HEK293 (cell line): ENCODE measurements around the gene TRAPPC2.

ENCODE experiments used
- HOXA7 ChIP-seq: sonication (generic); formaldehyde crosslinking; IDR thresholded peaks from 2 replicates; pipeline ENCODE4 v1.8.1; 2022; ENCODE audit warnings: missing genetic modification reagents, borderline replicate concordance
- HOXC10 ChIP-seq: sonication (generic); formaldehyde crosslinking; IDR thresholded peaks from 2 replicates; pipeline ENCODE4 v1.8.1; 2023; ENCODE audit warnings: mild to moderate bottlenecking, missing genetic modification reagents
- KLF1 ChIP-seq: fragments of 450-650 bp; formaldehyde crosslinking; IDR thresholded peaks from 2 replicates; pipeline ENCODE4 v1.5.1; 2016; ENCODE audit warnings: missing biosample characterization, missing genetic modification characterization
- OSR2 ChIP-seq: fragments of 450-650 bp; formaldehyde crosslinking; IDR thresholded peaks from 2 replicates; pipeline ENCODE4 v1.5.1; 2016; ENCODE audit warnings: missing biosample characterization, missing genetic modification characterization
- SP2 ChIP-seq: fragments of 450-650 bp; formaldehyde crosslinking; IDR thresholded peaks from 2 replicates; pipeline ENCODE4 v1.5.1; 2016; ENCODE audit warnings: missing biosample characterization, missing genetic modification characterization
- SP3 ChIP-seq: fragments of 450-650 bp; formaldehyde crosslinking; IDR thresholded peaks from 2 replicates; pipeline ENCODE4 v1.5.1; 2016; ENCODE audit warnings: missing biosample characterization, missing genetic modification characterization
- TCF7L2 ChIP-seq: IDR thresholded peaks from 2 replicates; pipeline ENCODE4 v1.6.1; 2011; ENCODE audit warnings: low read depth, mild to moderate bottlenecking, inconsistent platforms, low read length, moderate library complexity, borderline replicate concordance
- ZBTB49 ChIP-seq: fragments of 450-650 bp; formaldehyde crosslinking; IDR thresholded peaks from 2 replicates; pipeline ENCODE4 v1.5.1; 2016; ENCODE audit warnings: missing biosample characterization, missing genetic modification characterization, low read depth
- ZNF155 ChIP-seq: fragments of 450-650 bp; formaldehyde crosslinking; IDR thresholded peaks from 2 replicates; pipeline ENCODE4 v1.5.1; 2016; ENCODE audit warnings: missing biosample characterization, missing genetic modification characterization
- ZNF175 ChIP-seq: fragments of 450-650 bp; formaldehyde crosslinking; IDR thresholded peaks from 2 replicates; pipeline ENCODE4 v1.5.1; 2016; ENCODE audit warnings: missing biosample characterization, missing genetic modification characterization
- ZNF311 ChIP-seq: fragments of 450-650 bp; formaldehyde crosslinking; IDR thresholded peaks from 2 replicates; pipeline ENCODE4 v1.5.1; 2017; ENCODE audit warnings: missing biosample characterization, missing genetic modification characterization, borderline replicate concordance
- ZNF341 ChIP-seq: fragments of 450-650 bp; formaldehyde crosslinking; IDR thresholded peaks from 2 replicates; pipeline ENCODE4; 2016; ENCODE audit warnings: low read depth, missing biosample characterization, missing genetic modification characterization
- ZNF362 ChIP-seq: fragments of 450-650 bp; formaldehyde crosslinking; IDR thresholded peaks from 2 replicates; pipeline ENCODE4 v1.5.1; 2016; ENCODE audit warnings: missing biosample characterization, missing genetic modification characterization
- ZNF398 ChIP-seq: fragments of 450-650 bp; formaldehyde crosslinking; IDR thresholded peaks from 2 replicates; pipeline ENCODE4 v1.5.1; 2017; ENCODE audit warnings: missing biosample characterization, missing genetic modification characterization
- ZNF423 ChIP-seq: fragments of 450-650 bp; formaldehyde crosslinking; IDR thresholded peaks from 2 replicates; pipeline ENCODE4 v1.5.1; 2016; ENCODE audit warnings: missing biosample characterization, missing genetic modification characterization
- ZNF488 ChIP-seq: fragments of 450-650 bp; formaldehyde crosslinking; IDR thresholded peaks from 2 replicates; pipeline ENCODE4 v1.5.1; 2016; ENCODE audit warnings: missing biosample characterization, missing genetic modification characterization
- ZNF518A ChIP-seq: fragments of 450-650 bp; formaldehyde crosslinking; conservative IDR thresholded peaks from 2 replicates; pipeline ENCODE4 v1.5.1; 2016; ENCODE audit warnings: low read depth, missing biosample characterization, missing genetic modification characterization
- ZNF585B ChIP-seq: fragments of 450-650 bp; formaldehyde crosslinking; IDR thresholded peaks from 2 replicates; pipeline ENCODE4 v1.5.1; 2016; ENCODE audit warnings: missing biosample characterization, missing genetic modification characterization
- ZNF596 ChIP-seq: fragments of 450-650 bp; IDR thresholded peaks from 2 replicates; pipeline ENCODE4 v1.5.0; 2018; ENCODE audit warnings: missing biosample characterization, mild to moderate bottlenecking, missing genetic modification characterization, moderate library complexity
- ZNF610 ChIP-seq: fragments of 450-650 bp; formaldehyde crosslinking; IDR thresholded peaks from 2 replicates; pipeline ENCODE4 v1.5.1; 2016; ENCODE audit warnings: missing biosample characterization, missing genetic modification characterization, borderline replicate concordance
- ZSCAN23 ChIP-seq: fragments of 450-650 bp; formaldehyde crosslinking; IDR thresholded peaks from 2 replicates; pipeline ENCODE4 v1.5.1; 2016; ENCODE audit warnings: missing biosample characterization, missing genetic modification characterization
- ZSCAN4 ChIP-seq: fragments of 450-650 bp; formaldehyde crosslinking; IDR thresholded peaks from 2 replicates; pipeline ENCODE4 v1.5.1; 2017; ENCODE audit warnings: missing biosample characterization, missing genetic modification characterization
- ZXDB ChIP-seq: fragments of 450-650 bp; formaldehyde crosslinking; IDR thresholded peaks from 2 replicates; pipeline ENCODE4 v1.5.1; 2016; ENCODE audit warnings: missing biosample characterization, missing genetic modification characterization
- TF ChIP-seq, protein P1 (sequence below): fragments of 450-650 bp; formaldehyde crosslinking; IDR thresholded peaks from 2 replicates; pipeline ENCODE4 v1.5.1; 2016; ENCODE audit warnings: missing biosample characterization, missing genetic modification characterization
- TF ChIP-seq, protein P2 (sequence below): IDR thresholded peaks from 2 replicates; pipeline ENCODE4 v1.6.1; 2011; ENCODE audit warnings: mild to moderate bottlenecking, low read depth, low read length, borderline replicate concordance

The TRAPPC2 gene

DNA sequence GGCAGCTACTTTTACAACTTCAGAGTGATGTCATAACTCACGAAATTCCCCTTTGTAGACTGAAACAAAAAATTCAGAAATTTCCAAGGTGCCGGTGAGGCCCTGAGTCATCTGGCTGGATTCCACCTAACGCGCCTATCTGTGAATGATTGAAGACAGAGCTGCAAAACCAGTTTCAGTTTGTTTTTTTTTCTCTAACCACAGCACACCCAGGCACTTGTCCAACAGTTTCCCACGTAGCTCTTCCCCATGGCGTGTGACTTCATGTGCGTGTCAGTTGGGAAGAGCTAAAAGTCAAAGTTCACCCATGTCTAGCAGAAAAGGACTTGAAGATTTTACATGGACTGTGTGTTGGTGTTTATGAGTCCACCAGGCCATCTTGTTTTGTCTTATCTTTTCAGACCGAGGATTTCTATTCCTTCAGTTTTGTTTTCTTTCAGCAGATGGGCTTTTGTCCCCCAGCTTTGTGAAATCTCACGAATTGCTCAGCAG is 65.1 kb downstream of the TRAPPC2 start (continued):
- TF ChIP-seq ZNF518A (tag by site-specific recombination) (peak; percentile 47; the same call in 1 of the 2 replicates), ZSCAN23 (no peak), ZNF175 (tag by site-specific recombination) (no peak), ZXDB (peak; percentile 91), ZSCAN4 (tag by site-specific recombination) (peak; percentile 84), KLF1 (tag by site-specific recombination) (0 out of 2 replicates have a peak, but pooled peaks have one; percentile 23), ZNF341 (peak; percentile 76), OSR2 (tag by site-specific recombination) (peak; percentile 79), ZNF398 (peak; percentile 42; the same call in 1 of the 2 replicates), ZNF362 (peak; percentile 90), ZBTB49 (no peak), TCF7L2 (no peak), ZNF423 (tag by site-specific recombination) (no peak), ZNF155 (no peak), ZNF311 (tag by site-specific recombination) (no peak), ZNF610 (tag by site-specific recombination) (no peak), SP3 (tag by site-specific recombination) (peak; percentile 19; the same call in 1 of the 2 replicates), HOXA7 (CRISPR knock-in tag) (no peak), HOXC10 (CRISPR knock-in tag) (0 out of 2 replicates have a peak, but pooled peaks have one; percentile 56), SP2 (tag by site-specific recombination) (no peak), ZNF585B (tag by site-specific recombination) (no peak), ZNF488 (tag by site-specific recombination) (peak; percentile 82), ZNF596 (tag by site-specific recombination) (peak; percentile 45; the same call in 1 of the 2 replicates)
- TF ChIP-seq, protein P1, sequence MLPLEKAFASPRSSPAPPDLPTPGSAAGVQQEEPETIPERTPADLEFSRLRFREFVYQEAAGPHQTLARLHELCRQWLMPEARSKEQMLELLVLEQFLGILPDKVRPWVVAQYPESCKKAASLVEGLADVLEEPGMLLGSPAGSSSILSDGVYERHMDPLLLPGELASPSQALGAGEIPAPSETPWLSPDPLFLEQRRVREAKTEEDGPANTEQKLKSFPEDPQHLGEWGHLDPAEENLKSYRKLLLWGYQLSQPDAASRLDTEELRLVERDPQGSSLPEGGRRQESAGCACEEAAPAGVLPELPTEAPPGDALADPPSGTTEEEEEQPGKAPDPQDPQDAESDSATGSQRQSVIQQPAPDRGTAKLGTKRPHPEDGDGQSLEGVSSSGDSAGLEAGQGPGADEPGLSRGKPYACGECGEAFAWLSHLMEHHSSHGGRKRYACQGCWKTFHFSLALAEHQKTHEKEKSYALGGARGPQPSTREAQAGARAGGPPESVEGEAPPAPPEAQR = no peak
- TF ChIP-seq, protein P2, sequence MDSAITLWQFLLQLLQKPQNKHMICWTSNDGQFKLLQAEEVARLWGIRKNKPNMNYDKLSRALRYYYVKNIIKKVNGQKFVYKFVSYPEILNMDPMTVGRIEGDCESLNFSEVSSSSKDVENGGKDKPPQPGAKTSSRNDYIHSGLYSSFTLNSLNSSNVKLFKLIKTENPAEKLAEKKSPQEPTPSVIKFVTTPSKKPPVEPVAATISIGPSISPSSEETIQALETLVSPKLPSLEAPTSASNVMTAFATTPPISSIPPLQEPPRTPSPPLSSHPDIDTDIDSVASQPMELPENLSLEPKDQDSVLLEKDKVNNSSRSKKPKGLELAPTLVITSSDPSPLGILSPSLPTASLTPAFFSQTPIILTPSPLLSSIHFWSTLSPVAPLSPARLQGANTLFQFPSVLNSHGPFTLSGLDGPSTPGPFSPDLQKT = no peak
